Jurkat, Clone E6-1 (cell line): ENCODE measurements around the gene SLFN5.
"Not testable (repeated sequence)": the region's sequence is repeated elsewhere in the genome, so short reads cannot be mapped to it uniquely, and the experiment has no call there.

ENCODE experiments used
- DNase-seq: peaks from one replicate; pipeline ENCODE4 v3.0.0-alpha.2; 2011; ENCODE audit warnings: low read depth, low spot score
- H3K4me3 ChIP-seq: 2 replicates; pipeline ENCODE4 v1.5.1; 2011; ENCODE audit warnings: mild to moderate bottlenecking, low read length, control low read depth, moderate library complexity

SLFN5 gene

GRCh38 chr17:35283767-35284166, 40.9 kb downstream of the SLFN5 start:
- no peak for DNase-seq
- no peak overlapping the region for H3K4me3 ChIP-seq

GRCh38 chr17:35284955-35285354, 42.1 kb downstream of the SLFN5 start:
- no peak overlapping the region for H3K4me3 ChIP-seq
- no peak for DNase-seq

GRCh38 chr17:35286120-35286781, 43.4 kb downstream of the SLFN5 start:
- DNase-seq, result peak; percentile 34
- H3K4me3 ChIP-seq, result no peak overlapping the region

GRCh38 chr17:35287286-35287811, 44.5 kb downstream of the SLFN5 start:
- H3K4me3 ChIP-seq, result no peak overlapping the region
- no peak for DNase-seq

- no peak overlapping the region for H3K4me3 ChIP-seq
- no peak for DNase-seq
These were observed 46.4 kb downstream of the SLFN5 start for GRCh38 chr17:35289222-35289621.

GRCh38 chr17:35291802-35292201, 48.9 kb downstream of the SLFN5 start:
- no peak for DNase-seq

GRCh38 chr17:35293151-35293847, 50.4 kb downstream of the SLFN5 start:
- no peak overlapping the region for H3K4me3 ChIP-seq
- no peak for DNase-seq

More at GRCh38 chr17:35291802-35292201, 48.9 kb downstream of the SLFN5 start:
- H3K4me3 ChIP-seq, result no peak overlapping the region

GRCh38 chr17:35294756-35295155, 51.9 kb downstream of the SLFN5 start:
- DNase-seq, result no peak
- H3K4me3 ChIP-seq, result no peak overlapping the region

- no peak overlapping the region for H3K4me3 ChIP-seq
- no peak for DNase-seq
These were observed 52.8 kb downstream of the SLFN5 start for GRCh38 chr17:35295686-35296085.

GRCh38 chr17:35297666-35298065, 54.8 kb downstream of the SLFN5 start:
- DNase-seq, result no peak
- H3K4me3 ChIP-seq, result no peak overlapping the region

- DNase-seq, result no peak
- no peak overlapping the region for H3K4me3 ChIP-seq
These were observed 55.8 kb downstream of the SLFN5 start for GRCh38 chr17:35298639-35299038.

GRCh38 chr17:35299135-35299534, 56.3 kb downstream of the SLFN5 start:
- no peak for DNase-seq

GRCh38 chr17:35309345-35309744, 66.5 kb downstream of the SLFN5 start:
- not testable (repeated sequence) for DNase-seq, H3K4me3 ChIP-seq

More at GRCh38 chr17:35299135-35299534, 56.3 kb downstream of the SLFN5 start:
- no peak overlapping the region for H3K4me3 ChIP-seq

GRCh38 chr17:35312346-35312745, 69.5 kb downstream of the SLFN5 start:
- DNase-seq, result no peak
- H3K4me3 ChIP-seq, result no peak overlapping the region

- H3K4me3 ChIP-seq, result peak overlapping the region; percentile 37
- peak; percentile 84 for DNase-seq
These were observed 70.2 kb downstream of the SLFN5 start for GRCh38 chr17:35312790-35313711.

- DNase-seq, result no peak
- H3K4me3 ChIP-seq, result no peak overlapping the region
These were observed 71.1 kb downstream of the SLFN5 start for GRCh38 chr17:35313875-35314409.

- DNase-seq, result no peak
- H3K4me3 ChIP-seq, result no peak overlapping the region
These were observed 71.7 kb downstream of the SLFN5 start for GRCh38 chr17:35314415-35315216.

GRCh38 chr17:35315283-35315682, 72.4 kb downstream of the SLFN5 start:
- no peak for DNase-seq
- H3K4me3 ChIP-seq, result no peak overlapping the region
